NCI-H510A treated with DMSO at 0.1 percent for 48 hours (cell line): ENCODE measurements around the gene PROSER2.

Experiments used
- DNase-seq: peaks from one replicate; lab custom pipeline; 2025; lab: John Stamatoyannopoulos, UW

PROSER2 gene

GRCh38 chr10:11869743-11870460, 46.7 kb downstream of the PROSER2 start:
- DNase-seq, result no peak

- DNase-seq, result no peak
Observed at GRCh38 chr10:11870461-11870780, 47.3 kb downstream of the PROSER2 start.

- no peak for DNase-seq
Observed at GRCh38 chr10:11870900-11871400, 47.8 kb downstream of the PROSER2 start.

- no peak for DNase-seq
Observed at GRCh38 chr10:11871466-11871865, 48.3 kb downstream of the PROSER2 start.

- DNase-seq, result peak; percentile 70
Observed at GRCh38 chr10:11874568-11875493, 51.7 kb downstream of the PROSER2 start.

GRCh38 chr10:11875494-11876281, 52.5 kb downstream of the PROSER2 start:
- no peak for DNase-seq

- DNase-seq, result no peak
Observed at GRCh38 chr10:11876324-11876723, 53.2 kb downstream of the PROSER2 start.

- DNase-seq, result no peak
Observed at GRCh38 chr10:11876805-11877590, 53.8 kb downstream of the PROSER2 start.

- DNase-seq, result no peak
Observed at GRCh38 chr10:11877591-11877905, 54.4 kb downstream of the PROSER2 start.

GRCh38 chr10:11878776-11879175, 55.6 kb downstream of the PROSER2 start:
- DNase-seq, result no peak

GRCh38 chr10:11879387-11880094, 56.4 kb downstream of the PROSER2 start:
- DNase-seq, result no peak

GRCh38 chr10:11880151-11881029, 57.2 kb downstream of the PROSER2 start:
- DNase-seq, result no peak

- no peak for DNase-seq
Observed at GRCh38 chr10:11881030-11881476, 57.9 kb downstream of the PROSER2 start.

- DNase-seq, result no peak
Observed at GRCh38 chr10:11881477-11882417, 58.6 kb downstream of the PROSER2 start.

- no peak for DNase-seq
Observed at GRCh38 chr10:11882646-11883375, 59.7 kb downstream of the PROSER2 start.

- no peak for DNase-seq
Observed at GRCh38 chr10:11884706-11885423, 61.7 kb downstream of the PROSER2 start.

GRCh38 chr10:11885437-11886137, 62.4 kb downstream of the PROSER2 start:
- DNase-seq, result no peak
